DMS53 (cell line): ENCODE measurements around the gene SLC26A8.

Source experiments
- DNase-seq: peaks from one replicate; lab custom pipeline; 2025; lab: John Stamatoyannopoulos, UW

Gene SLC26A8, protein sequence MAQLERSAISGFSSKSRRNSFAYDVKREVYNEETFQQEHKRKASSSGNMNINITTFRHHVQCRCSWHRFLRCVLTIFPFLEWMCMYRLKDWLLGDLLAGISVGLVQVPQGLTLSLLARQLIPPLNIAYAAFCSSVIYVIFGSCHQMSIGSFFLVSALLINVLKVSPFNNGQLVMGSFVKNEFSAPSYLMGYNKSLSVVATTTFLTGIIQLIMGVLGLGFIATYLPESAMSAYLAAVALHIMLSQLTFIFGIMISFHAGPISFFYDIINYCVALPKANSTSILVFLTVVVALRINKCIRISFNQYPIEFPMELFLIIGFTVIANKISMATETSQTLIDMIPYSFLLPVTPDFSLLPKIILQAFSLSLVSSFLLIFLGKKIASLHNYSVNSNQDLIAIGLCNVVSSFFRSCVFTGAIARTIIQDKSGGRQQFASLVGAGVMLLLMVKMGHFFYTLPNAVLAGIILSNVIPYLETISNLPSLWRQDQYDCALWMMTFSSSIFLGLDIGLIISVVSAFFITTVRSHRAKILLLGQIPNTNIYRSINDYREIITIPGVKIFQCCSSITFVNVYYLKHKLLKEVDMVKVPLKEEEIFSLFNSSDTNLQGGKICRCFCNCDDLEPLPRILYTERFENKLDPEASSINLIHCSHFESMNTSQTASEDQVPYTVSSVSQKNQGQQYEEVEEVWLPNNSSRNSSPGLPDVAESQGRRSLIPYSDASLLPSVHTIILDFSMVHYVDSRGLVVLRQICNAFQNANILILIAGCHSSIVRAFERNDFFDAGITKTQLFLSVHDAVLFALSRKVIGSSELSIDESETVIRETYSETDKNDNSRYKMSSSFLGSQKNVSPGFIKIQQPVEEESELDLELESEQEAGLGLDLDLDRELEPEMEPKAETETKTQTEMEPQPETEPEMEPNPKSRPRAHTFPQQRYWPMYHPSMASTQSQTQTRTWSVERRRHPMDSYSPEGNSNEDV

DNA sequence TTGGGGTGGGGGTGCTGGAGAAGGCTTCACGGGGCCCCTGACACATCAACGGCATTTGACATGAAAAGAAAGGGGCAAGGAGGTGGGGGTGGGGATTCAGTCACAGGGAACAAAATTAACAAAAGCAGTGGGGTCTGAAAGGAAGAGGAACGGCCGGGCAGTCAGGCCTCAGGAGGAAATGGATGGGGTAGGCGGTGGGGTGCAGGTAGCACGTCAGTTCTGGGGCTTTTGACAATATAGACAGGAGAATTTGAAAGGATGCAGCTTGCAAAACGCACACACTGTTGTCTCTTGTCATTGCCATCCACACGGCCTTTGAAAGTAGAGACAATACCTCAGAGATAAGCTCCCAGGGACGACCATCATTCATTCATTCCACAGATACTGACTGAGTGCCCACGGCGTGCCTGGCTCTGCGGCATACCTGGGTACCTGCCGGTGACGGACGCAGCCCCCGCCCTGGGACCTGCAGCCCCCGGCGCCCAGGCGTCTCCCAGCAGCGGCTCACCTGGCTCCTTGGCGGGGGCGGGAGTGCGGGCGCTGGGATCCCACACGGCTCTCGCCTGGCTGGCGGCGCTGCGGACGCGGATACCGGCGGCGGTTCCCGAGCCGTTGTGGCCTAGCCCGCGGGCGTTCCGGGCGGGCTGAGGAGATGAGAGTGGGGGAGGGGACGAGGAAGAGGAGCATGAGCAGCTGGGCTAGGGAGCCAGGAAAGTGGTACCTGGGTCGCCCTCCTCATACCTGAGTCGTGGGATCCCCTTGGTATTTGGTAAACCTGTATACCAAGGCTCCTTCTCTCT lies at the start of gene SLC26A8:
TSS of gene SLC26A8 (minus strand) at position 646 of the 800 bp plus-strand sequence. CDS start 4,934 bp downstream, outside the sequence.
- peak; percentile 11 for DNase-seq

DNA sequence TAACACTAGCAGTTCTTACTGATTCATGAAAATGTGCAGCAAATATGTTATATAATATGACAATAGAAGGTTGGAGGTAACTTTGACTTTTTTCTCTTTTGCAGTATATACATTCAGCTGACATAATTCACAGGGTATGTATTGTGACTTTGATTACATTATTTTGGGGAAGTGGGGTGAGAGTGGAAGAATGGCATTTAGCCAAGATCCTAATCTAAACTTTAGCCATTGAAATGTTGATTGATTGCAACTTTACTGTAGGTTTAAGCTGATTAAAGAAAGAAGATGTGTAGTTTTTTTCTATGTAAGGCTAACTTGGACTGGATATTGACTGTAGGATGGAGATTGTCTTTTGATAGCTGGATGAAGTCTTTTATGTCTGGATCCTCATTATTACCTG lies 49.1 kb upstream of the SLC26A8 start:
- DNase-seq, result no peak

DNA sequence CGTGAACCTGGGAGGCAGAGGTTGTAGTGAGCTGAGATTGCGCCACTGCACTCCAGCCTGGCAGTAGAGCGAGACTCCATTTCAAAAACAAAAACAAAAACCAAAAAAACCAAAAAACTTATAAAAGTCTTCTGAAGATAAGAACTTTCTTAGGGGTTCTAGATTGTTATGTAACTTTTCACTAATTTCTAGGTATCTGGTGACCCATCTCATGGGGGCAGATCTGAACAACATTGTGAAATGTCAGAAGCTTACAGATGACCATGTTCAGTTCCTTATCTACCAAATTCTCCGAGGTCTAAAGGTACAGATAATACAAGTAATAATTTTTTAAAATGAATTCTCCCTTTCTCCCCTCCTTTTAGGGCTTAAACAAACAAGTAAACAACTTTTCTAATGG lies 48.2 kb upstream of the SLC26A8 start:
- DNase-seq, result no peak

DNA sequence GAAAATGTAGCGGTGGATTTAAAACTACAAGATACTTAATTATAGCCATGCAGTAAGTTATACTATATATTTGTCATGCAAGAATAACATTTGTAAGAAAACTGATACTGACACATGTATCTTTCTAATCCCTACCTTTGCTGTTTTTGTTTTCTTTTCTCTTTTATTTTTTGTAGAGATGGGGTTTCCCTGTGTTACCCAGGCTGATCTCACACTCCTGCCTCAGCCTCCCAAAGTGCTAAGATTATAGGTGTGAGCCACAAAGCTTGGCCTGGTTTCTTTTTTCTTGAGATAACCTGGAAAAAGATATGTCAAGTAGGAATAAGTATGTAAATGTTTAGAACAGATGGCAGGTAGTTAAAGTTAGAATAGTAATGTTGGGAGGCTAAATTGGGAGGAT lies 47.3 kb upstream of the SLC26A8 start:
- no peak for DNase-seq

DNA sequence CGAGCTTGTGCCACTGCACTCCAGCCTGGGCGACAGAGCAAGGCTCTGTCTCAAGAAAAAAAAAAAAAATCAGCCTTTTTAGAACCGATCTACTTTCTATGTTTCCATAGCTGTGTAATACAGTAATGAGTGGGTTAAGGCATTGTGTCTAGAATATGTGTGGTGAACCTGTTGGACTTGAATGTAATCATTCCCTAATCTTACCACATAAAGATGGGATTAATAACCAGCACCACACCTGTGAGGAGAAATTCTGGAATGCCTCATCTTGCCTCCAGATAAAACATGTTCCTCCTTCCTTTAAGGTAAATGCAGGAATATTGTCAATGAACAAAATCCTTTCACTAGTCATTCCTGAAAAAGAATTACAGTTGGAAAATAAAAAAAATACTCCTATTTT lies 46.8 kb upstream of the SLC26A8 start:
- DNase-seq, result no peak

DNA sequence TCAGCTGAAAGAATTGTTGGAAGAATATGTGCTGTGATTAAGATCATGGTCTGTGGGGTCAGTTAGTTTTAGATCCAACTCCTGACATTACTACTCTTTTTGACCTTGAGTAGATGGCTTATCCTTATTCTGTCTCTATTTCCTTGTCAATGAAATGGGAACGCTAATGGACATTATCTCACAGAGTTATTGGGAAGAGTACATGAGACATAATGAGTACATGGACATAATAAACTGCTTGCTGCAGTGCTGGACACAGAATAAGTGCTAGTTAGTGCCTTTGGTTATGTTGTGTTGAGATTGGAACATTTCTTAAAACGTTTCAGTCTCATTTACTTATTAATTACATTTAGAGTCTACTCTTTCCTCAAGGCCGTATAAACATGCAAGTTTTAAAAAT lies 45.8 kb upstream of the SLC26A8 start:
- DNase-seq, result no peak

DNA sequence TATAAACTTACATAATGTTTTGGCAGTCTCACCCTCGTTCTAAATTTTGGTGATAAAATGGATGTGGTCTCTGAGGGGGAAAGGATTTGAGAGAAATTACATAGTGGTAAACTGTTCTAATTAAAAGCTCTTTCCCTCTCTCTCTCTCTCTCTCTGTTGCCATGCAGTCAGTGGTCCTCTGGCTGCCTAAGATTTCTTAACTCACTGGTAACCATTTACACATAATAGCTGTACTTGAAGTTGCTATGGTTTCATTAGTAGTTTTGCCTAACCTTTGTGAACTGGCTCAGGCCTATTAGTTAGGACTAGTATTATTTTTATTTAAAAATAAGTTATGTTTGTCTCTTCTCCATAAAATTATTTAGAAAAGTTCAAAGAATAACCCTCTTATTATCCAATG lies 45.1 kb upstream of the SLC26A8 start:
- peak; percentile 2 for DNase-seq

DNA sequence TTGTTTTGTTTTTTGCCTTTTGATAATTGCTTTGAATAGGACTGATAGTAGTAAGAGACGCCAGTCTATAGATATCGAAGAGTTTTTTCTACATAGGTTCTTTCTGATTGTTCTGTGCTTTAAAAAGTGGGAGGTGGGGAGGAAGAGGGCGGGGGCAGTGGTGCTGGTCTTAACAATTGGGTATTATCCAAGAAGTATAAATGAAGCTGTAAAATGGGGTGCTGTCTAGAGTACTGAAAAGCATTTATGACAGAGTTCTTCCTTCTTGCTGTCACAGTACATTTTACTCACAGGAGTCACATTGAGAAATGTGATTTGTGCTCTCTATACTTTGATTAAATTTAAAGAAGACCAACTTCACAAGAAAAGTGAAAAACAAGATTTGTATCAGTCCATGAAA lies 44.1 kb upstream of the SLC26A8 start:
- no peak for DNase-seq

DNA sequence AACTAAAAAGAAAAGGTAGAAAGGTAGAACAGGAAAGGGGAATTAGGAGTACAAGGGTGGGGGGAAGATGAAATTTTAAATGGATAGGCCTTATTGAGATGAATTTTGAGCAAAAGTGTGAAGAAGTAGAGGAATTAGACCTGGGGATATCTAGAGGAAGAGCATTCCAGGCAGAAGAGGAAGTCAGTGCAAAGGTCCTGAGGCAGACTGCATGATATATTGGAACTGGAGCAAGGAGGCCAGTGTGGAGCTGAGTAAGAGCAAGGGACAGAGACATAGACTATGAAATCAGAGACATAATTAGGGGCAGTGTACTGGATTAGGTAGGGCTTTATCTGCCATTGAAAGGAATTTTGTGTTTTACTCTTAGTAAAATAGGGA lies 43.6 kb upstream of the SLC26A8 start:
- no peak for DNase-seq

DNA sequence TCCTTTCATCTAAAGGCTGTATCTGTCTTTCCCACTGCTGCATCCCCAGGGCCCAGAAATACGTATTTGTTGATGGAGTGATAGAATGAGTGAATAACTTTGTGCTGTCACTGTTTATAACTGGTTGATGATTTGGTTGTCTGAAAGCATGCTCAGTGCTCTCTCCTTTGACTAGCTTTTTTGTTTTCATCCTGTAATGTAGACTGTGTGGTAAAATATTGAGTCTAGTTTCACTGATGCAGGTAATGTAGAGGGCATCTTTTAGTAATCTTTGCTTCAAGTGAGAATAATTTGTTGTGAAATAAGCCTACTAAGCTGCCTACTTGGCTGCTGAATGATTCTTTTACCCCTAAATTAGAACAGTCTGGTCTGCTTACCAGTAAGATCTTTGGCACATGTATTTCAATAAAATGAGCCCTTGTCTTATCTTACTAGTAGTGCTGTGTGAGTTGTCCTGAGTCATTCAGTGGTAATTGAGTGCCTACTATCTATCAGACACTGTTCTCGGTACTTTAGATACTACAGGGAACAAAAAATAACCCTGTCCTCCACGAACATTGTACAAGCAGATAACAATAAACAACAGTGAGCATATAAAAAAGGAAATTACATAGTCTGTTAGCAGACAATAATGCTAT lies 43.1 kb upstream of the SLC26A8 start:
- DNase-seq, result no peak

DNA sequence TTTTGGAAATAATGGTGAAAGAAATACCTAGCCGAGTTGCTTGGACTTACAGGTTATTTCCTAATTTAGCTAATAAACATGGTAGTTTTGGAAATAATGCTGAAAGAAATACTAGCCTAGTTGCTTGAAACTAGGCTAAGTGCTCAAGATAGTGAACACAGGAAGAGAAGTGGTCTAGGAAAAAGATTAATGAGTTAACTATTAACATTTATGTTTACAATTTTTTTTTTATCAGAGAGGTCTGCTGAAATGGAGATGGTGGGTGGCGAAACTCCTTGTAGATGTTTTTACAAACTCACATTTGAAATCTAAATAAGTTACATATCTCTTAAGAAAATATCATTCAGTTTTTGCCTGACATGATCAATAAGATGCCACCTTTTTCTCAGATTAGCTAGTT lies 42.4 kb upstream of the SLC26A8 start:
- DNase-seq, result peak; percentile 8

DNA sequence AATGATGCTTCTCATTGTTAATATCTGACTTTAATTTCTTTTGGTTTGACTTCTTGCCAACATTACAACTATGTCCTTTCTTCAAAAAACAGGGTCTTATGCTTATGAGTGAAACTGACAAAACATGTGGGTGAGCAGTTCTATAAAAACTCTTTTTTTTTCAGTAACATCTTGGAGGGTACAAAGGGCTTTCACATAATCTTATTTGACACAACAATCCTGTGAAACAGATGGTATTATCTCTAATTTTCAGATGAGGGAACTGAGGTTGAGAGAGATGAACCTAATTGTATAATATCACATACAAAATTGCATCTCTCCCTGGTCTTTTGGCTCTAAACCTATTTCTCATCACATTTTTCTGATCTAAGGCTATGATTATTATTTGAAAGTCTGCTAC lies 41.5 kb upstream of the SLC26A8 start:
- DNase-seq, result no peak

DNA sequence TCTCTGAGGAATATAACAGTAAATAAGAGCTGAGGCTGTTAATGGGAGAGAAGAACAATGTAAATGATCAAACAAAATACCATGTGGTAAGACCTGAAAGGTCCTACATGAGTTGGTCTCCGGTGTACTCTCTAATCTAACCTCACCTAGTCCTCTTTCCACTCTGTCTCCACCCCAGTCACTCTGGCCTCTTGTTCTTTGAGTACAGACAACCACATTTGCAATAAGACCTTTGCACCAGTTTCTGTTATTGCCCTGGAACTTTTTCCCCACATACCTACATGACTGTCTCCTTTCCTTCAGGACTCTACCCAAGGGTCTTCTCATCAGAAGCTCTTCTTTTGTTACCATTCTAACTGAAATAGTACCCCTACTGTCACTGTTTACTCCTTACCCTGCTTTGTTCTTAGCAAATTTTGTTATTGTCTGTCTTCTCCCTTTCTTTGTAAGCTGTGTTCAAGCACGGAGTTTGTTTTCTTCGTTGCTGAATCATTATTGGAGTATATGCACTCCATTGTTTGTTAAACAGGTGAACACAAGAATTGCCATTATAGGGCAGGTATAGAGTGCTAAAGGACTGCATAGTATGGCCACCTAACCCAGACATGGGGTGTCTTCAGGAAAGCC lies 40.4 kb upstream of the SLC26A8 start:
- no peak for DNase-seq

DNA sequence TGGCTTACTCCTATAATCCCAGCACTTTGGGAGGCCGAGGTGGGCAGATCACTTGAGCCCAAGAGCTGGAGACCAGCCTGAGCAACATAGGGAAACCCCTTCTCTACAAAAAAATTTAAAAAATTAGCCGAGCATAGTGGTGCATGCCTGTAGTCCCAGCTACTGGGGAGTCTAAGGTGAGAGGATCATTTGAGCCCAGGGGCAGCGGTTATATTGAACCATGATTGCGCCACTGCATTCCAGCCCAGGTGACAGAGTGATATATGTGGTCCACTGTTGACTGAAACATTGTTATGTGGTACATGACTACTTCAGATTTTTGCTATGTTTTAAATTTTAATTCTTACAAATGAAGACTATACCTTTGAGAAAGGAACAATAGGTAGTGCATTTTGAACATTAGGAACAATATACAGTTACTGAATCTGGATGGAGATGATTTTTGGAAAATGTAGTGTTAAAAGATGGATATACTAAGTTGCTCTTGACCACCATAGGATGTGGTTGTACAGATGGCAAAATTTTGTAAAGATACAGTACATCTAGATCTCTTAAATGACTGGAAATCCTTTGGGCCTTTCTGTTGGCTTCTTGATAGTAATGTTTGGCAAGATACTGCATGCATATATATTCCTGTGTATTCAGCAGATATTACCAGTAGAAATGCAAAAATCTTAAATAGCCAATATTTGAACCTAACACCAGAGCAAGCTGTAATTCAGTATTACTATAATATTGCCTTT lies 39.0 kb upstream of the SLC26A8 start:
- DNase-seq, result no peak

DNA sequence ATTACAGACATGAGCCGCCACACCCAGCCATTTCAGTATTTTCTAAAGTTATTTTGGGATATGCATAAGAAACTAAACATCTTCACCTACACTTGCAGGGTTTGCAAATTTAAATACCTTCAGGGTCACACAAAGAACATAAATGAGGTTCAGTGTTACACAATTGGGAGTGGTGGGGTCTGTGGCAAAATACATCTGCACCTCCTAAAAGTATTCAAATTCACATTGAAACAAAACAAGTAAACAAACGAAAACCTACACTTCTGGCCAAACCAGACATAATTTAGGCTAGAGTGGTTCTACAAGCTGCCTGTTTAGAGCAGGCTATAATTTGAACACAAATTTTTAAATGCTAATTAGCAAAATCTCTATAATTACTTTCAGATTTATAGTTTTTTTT lies 37.8 kb upstream of the SLC26A8 start:
- no peak for DNase-seq

DNA sequence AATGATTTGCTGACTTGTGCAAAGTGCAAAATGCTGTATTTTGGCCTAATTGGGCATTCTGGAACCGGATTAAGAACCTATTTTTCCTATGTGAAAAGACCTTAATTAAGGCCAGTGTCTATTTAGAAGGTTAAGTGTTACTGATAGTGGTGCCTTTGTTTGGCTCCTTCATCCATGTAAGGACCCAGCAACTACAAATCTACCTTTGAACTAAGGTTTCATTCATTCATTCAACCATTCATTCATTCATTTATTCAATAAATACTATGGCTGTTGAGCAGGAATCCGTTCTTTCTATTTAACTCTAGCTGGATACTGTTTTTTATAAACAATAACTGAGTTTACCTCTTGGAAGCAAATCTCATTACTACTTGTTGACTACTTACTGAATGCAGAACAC lies 36.8 kb upstream of the SLC26A8 start:
- DNase-seq, result no peak

DNA sequence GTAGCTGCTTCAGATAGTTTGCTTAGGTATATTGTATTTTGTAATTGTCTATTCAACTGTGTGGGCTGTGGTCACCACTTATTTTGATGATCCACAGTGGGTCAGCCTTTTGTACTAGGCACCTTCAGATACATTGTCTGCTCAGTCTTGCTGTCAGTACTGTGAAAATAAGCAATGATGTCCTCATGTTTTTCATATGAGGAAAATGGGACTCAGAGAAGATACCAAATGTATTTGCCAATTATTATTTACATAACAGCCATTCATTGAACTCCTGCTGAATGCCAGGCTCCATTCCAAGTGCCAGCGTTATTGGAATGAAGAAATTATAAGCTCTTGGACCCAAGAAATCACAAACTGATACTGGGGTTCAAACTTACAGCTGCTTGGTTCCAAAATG lies 31.7 kb upstream of the SLC26A8 start:
- DNase-seq, result no peak

DNA sequence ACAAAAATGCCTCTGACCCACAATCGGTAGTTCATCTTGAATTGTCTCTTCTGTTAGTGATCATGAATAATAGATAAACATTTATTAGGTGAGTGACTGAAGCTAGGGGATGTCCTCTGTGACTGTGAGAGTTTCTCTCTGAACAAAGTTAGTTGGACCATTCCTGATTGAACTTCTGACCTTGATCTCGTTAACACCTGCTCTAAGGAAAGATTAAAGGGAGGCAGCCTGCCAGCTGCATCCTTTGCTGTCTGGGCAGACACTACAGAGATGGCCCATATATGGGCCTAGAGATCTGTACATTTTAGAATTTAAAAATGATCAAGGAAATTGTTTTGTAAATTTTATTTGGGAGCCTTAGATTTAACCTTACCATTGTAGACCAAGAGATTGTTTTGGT lies 30.5 kb upstream of the SLC26A8 start:
- peak; percentile 2 for DNase-seq

DNA sequence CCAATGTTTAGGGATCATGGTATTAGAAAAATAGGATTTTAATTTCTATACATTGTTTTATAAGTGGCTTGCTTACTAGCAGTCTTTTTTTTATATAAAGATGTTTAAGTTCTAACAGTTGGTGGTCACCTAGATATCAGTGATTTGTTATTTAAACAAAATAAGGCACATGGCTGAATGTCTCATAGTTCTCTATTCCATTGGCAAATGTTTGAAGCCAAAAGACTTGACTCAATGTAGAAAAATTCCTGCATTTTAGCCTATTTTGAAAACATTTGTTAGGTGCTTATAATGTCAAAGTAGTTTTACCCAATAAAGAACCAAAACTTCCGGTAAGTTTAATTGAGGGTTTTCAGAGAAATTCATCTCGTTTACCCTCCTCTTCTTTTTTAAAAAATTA lies 30.0 kb upstream of the SLC26A8 start:
- DNase-seq, result no peak

DNA sequence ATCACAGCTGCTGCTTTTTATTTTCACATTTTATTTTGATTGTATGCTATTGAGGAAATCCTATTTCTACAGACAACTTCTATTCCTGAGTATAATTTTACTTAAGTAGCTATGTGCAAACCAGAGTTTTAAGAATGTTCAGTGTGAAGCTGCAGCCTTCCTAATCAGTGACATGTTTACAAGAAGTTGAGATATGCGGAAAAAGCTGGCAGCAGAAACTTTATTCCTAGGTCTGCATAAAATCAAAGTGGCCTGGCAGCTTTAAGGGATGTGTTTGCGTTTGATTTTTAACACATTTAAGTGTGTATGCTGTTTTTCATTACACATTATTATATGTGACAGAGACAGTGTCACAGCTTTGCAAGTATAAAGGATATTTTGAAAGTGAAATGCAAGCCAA lies 29.4 kb upstream of the SLC26A8 start:
- DNase-seq, result no peak

DNA sequence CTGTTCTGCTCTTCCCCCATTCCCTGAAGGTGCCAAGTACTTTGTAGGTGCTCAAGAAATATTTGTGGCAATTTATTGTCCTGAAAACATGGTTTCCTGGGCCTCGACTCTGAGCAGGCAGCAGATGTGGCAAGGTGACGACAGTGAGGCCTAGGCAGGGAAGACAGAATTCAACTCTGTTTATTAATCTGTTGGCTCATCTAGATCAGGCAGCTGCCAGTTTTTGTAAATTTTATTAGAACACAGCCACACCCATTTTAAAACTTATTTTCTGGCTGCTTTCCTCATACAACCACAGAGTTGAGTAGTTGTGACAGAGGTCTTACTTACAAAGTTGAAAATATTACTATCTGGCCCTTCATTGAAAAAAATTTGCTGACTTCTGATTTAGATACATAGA lies 27.7 kb upstream of the SLC26A8 start:
- DNase-seq, result no peak
